Measurements from ENCODE around the gene SARDH.

SARDH gene

GRCh38 chr9:133734590-133735414 lies 3.4 kb downstream of the SARDH start:
- peak; percentile 2 for DNase-seq (ENCODE audit: low spot score)

DNA sequence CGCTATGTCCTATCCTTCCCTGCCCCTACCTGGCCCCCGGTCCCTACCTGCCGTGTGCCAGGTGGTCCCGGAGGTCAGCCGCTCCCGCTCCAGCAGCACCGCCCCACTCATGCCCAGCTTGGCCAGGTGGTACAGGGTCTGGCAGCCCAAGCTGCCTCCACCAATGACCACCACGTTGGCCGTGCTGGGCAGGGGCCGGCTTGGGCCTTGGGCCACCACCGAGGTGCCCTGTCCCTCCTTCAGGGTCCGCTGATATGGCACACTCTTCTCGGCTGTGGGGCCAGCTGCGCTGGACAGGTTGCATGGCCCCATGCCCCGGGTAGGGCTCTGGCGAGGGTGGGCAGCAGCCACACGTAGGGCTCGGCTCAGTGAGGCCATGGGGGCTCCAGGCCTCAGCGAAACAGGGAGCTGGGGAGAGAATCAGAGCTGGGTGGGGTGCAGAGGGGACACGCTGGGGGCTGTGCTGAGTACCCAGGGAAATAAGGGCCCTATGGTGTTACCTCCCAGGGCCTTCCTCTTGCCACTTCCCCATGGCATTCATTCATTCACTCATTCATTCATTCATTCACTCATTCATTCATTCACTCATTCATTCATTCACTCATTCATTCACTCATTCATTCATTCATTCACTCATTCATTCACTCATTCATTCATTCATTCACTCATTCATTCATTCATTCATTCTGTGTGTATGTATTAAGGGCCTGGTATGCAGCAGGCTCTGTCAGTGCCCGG lies 4.2 kb downstream of the SARDH start:
- no peak for DNase-seq (ENCODE audit: low spot score)

GRCh38 chr9:133733421-133733795 lies 4.7 kb downstream of the SARDH start:
- DNase-seq (ENCODE audit: low spot score): no peak

DNA sequence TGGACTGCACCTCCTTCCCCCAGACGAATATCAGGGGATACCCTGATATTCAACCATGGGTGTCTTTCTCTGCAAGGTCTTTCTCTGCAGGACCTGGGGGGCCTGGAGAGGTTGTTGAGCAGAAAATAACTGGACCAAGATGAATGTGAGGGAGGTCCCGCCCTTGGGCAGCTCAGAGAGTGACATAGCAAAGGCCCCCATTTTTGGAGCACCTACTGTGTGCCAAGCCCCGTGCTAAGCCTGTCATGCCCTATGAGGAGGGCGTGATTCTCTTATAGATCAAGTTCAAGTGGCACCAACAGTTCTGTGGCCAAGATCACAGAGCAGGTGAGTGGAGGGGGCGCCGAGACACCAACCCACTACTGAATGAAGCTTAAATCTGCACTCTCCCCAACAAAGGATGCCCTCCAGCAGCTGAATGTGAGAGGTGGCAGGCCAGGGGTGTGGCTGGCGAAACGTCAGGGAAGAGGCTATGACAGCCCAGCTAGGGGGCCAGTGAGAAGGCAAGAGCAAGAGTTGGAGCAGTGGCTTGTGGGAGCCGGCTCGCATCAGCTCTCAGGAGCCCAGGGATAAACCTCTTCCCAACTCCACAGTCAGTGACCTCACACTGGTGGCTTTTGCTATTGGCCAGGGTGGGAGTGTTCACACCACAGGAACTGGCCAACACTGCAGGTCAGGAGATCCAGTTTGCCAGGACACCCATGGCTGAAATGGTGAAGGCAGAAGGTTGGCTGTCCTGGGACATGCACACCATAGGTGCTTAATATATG lies 5.3 kb downstream of the SARDH start:
- DNase-seq (ENCODE audit: low spot score): no peak

DNA sequence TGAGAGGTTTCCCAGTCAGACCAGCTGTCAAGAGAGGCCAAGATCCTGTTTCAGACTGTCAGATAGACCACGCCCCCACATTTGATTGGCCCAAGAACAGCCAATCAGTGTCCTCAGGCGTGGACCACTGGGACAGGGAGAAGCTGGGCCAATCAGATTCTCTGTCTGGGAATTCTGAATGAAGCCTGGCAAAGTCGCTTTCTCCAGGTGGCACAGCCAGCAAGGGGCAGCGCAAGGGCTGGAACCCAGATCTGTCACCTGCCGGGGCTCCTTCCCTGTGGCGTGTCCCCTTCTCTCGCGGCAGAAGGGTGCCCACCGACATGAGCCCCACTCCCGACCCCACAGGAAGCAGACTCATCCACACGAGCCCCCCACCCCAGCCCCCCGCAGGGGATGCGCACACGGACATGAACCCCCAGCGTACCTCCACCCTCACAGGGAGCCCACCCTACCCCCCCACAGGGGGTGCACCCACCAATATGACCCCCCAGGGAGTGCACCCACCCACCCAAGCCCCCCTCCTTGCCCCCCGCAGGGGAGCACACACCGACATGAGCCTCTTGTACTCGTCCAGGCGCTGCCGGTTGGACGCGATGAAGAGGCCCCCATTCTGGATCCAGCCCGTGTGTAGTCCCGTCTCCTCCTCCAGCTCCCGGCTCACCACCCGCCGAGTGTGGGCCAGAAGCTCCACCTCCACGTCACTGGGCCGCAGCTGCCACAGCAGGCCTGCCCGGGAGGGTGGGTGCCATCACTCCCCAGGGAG lies 6.1 kb downstream of the SARDH start:
- peak; percentile 92 for DNase-seq (ENCODE audit: low spot score)

DNA sequence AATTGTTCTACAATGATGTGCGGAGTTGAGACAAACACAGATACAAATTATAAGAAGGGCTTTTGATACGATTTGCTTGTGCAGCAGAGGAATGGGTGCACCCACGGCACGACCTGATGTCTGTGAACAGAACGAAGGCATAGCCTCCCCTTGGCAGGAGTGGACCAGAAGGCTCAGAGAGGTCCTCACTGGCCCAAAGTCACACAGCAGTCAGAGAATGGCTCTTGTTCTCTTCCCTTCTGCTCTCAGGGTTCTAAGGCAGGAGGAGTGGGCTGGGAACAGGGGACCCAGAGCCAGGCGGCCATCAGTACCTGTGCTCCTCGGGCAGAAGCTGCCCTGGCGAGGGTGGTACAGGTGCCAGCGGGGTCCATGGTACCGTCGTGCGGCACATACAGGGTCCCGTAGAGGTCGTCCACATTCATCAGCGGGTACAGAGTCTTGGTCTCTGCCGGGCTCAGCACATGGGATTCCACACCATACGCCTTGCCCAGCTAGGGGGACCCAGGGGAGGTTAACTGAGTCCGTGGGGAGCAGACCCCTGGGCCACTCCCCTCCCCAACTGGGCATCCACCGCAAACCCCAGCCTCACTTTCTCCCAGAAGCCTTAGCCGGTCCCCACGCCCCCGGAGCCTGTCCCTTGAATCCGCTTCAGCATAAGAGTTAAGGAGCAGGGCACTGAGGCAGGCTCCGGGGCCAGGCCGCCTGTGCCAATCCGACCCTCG lies 7.0 kb downstream of the SARDH start:
- peak; percentile 4 for DNase-seq (ENCODE audit: low spot score)

DNA sequence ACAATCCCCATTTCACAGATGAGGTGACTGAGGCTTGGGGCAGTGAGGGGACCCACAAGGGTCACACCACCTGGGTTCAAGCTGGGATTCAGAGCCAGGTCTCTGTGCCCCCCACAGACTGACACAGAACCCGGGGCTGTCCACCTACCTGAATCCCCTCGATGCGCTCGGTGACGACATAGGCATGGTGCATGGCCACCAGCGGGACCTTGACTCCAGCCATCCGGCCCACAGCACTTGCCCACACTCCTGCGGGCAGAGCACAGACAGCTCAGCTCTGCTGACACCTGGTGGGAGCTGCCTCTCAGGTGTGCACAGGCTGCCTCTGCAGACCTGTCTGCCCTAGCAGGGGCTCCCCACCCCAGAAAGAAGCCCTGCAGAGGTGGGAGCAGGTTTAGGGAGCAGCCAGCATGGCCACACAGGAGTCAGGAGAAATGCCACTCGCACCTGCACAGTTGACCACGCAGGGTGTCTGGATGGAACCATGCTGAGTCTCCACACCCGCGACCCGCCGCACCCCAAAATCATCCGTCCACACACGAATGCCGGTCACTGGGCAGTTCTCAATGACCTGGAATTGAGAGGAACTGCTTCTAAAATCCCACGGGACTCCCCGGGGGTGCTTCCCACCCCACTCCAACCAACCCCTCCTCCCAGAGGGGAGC lies 8.4 kb downstream of the SARDH start:
- DNase-seq (ENCODE audit: low spot score): no peak

- no peak for DNase-seq (ENCODE audit: low spot score)
Observed at GRCh38 chr9:133728856-133729616, 9.1 kb downstream of the SARDH start.

- no peak for DNase-seq (ENCODE audit: low spot score)
Observed at GRCh38 chr9:133727876-133728441, 10.2 kb downstream of the SARDH start.

DNA sequence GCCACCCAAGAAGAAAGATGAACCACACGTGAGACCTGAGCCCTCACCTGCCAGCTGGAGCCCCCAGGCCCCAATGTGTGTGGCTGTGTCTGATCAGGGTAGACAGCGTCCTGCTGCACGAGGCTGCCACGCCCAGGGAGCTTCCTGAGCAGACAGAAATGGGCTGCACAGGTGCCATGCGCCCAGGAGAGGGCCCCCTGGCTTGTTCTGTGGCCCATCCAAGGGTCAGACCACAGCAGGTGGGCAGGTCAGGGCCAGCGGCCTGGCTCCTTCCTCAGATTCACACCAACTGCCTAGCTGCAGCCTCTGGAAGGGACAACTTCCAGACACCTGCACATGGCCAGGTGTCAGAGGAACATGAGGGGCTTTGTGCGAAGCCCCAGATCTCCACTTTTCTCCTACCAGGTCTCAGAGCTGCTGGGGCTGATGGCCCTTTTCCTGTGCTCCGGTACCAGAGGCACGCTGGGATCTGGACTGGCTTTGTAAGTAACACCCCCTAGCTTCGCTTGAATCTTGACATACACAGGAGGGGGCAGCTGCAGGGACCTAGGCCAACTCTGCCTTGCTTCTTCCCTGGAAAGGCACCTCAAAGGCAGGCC lies 10.8 kb downstream of the SARDH start:
- DNase-seq (ENCODE audit: low spot score): no peak

- peak; percentile 83 for DNase-seq (ENCODE audit: low spot score)
Observed at GRCh38 chr9:133726401-133727276, 11.5 kb downstream of the SARDH start.

DNA sequence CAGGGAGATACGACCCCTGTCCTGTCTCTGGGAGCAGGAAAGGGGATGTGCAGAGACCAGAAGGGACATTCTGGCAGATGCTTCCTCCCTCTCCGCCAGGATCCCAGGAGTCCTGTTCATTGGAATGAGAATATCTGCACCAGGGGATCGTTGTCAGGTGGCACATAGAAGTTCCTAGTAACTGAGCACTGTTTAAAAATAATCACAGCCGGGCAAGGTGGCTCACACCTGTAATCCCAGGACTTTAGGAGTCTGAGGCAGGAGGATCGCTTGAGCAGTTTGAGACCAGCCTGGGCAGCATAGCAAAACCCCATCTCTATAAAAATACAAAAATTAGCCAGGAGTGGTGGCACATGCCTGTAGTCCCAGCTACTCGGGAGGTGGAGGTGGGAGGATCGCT lies 12.3 kb downstream of the SARDH start:
- DNase-seq (ENCODE audit: low spot score): no peak

- no peak for DNase-seq (ENCODE audit: low spot score)
Observed at GRCh38 chr9:133718563-133719315, 19.4 kb downstream of the SARDH start.

DNA sequence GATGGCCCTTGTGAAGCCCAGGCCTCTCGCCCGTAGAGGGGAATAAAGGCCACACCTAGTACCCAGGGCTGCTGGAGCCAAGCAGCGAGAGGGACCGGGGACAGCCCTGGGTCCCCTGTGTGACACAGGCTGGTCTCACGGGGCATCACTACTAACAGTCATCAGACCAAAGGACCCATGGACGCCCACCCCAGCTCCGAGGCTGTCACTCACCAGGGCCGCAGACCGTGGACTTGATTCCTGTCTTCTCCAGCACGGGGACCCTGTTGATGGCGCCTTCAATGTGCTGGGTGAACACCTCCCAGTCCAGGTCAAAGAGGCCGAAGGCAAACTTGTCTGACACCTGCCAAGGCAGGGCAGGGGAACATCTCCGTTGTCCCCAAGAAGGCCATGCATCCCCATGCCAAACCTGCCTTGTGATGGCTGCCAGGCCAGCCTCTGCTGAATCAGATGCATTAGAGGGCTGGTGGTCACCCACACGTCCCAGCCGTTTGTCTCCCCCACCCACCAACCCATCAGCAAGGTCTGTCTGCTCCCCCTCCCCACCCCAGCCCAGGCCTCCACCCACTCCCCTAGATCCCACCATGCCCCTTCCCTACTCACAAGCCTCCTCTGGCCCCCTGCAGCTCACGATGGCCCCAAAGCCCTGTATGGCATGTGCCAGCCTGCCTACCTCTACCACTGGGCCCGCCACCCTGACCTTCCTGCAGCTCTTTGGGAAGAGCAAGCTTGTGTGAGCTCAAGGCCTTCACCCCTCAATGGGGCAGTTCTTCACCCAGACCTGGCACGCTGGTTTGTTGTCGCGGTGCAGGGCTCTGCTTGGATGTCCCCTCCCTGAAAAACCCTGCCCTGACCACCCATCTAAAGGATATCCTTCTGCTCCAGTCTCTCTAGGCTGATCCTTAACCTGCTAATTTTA lies 20.8 kb downstream of the SARDH start:
- no peak for DNase-seq (ENCODE audit: low spot score)

- DNase-seq (ENCODE audit: low spot score): no peak
Observed at GRCh38 chr9:133716564-133717112, 21.5 kb downstream of the SARDH start.
